Mesenchymal stem cell (in vitro differentiated cells and primary cell): Measurements from ENCODE around the gene WEE2.
A peak's percentile ranks its signal among the peaks of the same experiment; 100 is the strongest.
"Not testable (repeated sequence)": the region's sequence is repeated elsewhere in the genome, so short reads cannot be mapped to it uniquely, and the experiment has no call there.

Experiments
- DNase-seq: peaks from one replicate; pipeline ENCODE4 v3.0.0-alpha.2; 2013
- H2AFZ ChIP-seq: one replicate; pipeline ENCODE4 v1.6.1; 2013; ENCODE audit warnings: low read depth, mild to moderate bottlenecking, control low read depth, inconsistent platforms, low read length, moderate library complexity
- H2AK5ac ChIP-seq: 2 replicates; pipeline ENCODE4 v1.6.1; 2013; ENCODE audit warnings: low read length, moderate library complexity, mild to moderate bottlenecking, inconsistent platforms; ENCODE audit not compliant: severe bottlenecking
- H2BK120ac ChIP-seq: one replicate; pipeline ENCODE4 v1.6.1; 2013; ENCODE audit warnings: low read depth, mild to moderate bottlenecking, inconsistent platforms, low read length, moderate library complexity
- H2BK12ac ChIP-seq, 2 experiments: one replicate each; pipeline ENCODE4 v1.6.1; 2013; ENCODE audit warnings: inconsistent platforms in 2 of 2, low read length in 2 of 2, mild to moderate bottlenecking in 2 of 2, moderate library complexity in 2 of 2, control low read depth in 1 of 2
- H2BK15ac ChIP-seq: one replicate; pipeline ENCODE4 v1.6.1; 2013; ENCODE audit warnings: mild to moderate bottlenecking, low read depth, inconsistent platforms; ENCODE audit not compliant: poor library complexity, severe bottlenecking
- H2BK5ac ChIP-seq: 2 replicates; pipeline ENCODE4 v1.6.1; 2013; ENCODE audit warnings: low read depth, mild to moderate bottlenecking, low read length, control low read depth, inconsistent platforms; ENCODE audit not compliant: poor library complexity, severe bottlenecking
- H3K14ac ChIP-seq, 2 experiments: one replicate each; pipeline ENCODE4 v1.6.1; 2013; ENCODE audit warnings: inconsistent platforms in 2 of 2, low read length in 2 of 2, control low read depth in 1 of 2, mild to moderate bottlenecking in 1 of 2, moderate library complexity in 1 of 2
- H3K18ac ChIP-seq, 2 experiments: one replicate each; pipeline ENCODE4 v1.6.1; 2013; ENCODE audit warnings: inconsistent platforms in 2 of 2, low read length in 2 of 2, control low read depth in 1 of 2, low read depth in 1 of 2, mild to moderate bottlenecking in 1 of 2
- H3K23ac ChIP-seq, 2 experiments: one replicate each; pipeline ENCODE4 v1.6.1; 2013; ENCODE audit warnings: inconsistent platforms in 2 of 2, low read length in 2 of 2, mild to moderate bottlenecking in 2 of 2, moderate library complexity in 2 of 2, control low read depth in 1 of 2
- H3K27ac ChIP-seq: 2 replicates; pipeline ENCODE4 v1.5.1; 2013; ENCODE audit warnings: mild to moderate bottlenecking, moderate library complexity, low read length, control low read depth, inconsistent platforms; ENCODE audit not compliant: poor library complexity, severe bottlenecking
- H3K27me3 ChIP-seq, 2 experiments: 2 replicates each; pipeline versions ENCODE4 v1.6.1 to v1.7.0; 2013; ENCODE audit warnings: low read length in 2 of 2, mild to moderate bottlenecking in 2 of 2, moderate library complexity in 2 of 2, control low read depth in 1 of 2, inconsistent platforms in 1 of 2; ENCODE audit not compliant: control insufficient read depth in 1 of 2, insufficient read depth in 1 of 2
- H3K36me3 ChIP-seq, 2 experiments: 2 replicates each; pipeline versions ENCODE4 v1.6.1 to v1.7.0; 2013; ENCODE audit warnings: low read length in 2 of 2, control low read depth in 1 of 2, inconsistent platforms in 1 of 2, low read depth in 1 of 2, mild to moderate bottlenecking in 1 of 2; ENCODE audit not compliant: insufficient read depth in 2 of 2, control insufficient read depth in 1 of 2
- H3K4ac ChIP-seq, 2 experiments: one replicate each; pipeline ENCODE4 v1.6.1; 2013; ENCODE audit warnings: inconsistent platforms in 2 of 2, low read length in 2 of 2, mild to moderate bottlenecking in 2 of 2, moderate library complexity in 2 of 2, control low read depth in 1 of 2, low read depth in 1 of 2
- H3K4me1 ChIP-seq: 2 replicates; pipeline ENCODE4 v1.6.1; 2013; ENCODE audit warnings: low read depth, low read length, control low read depth; ENCODE audit not compliant: control insufficient read depth, insufficient read depth
- H3K4me2 ChIP-seq: 2 replicates; pipeline ENCODE4 v1.6.1; 2013; ENCODE audit warnings: low read length, mild to moderate bottlenecking, inconsistent platforms; ENCODE audit not compliant: poor library complexity, severe bottlenecking
- H3K4me3 ChIP-seq, 2 experiments: 2 replicates each; pipeline versions ENCODE4 v1.5.1 to v1.7.0; 2013; ENCODE audit warnings: low read length in 2 of 2, mild to moderate bottlenecking in 2 of 2, control low read depth in 1 of 2, low read depth in 1 of 2; ENCODE audit not compliant: insufficient read depth in 1 of 2
- H3K79me1 ChIP-seq: replicated peaks from 2 replicates; pipeline ENCODE4 v1.6.1; 2013; ENCODE audit warnings: mild to moderate bottlenecking, control low read depth, low read length, inconsistent platforms; ENCODE audit not compliant: poor library complexity, severe bottlenecking
- H3K9ac ChIP-seq: 2 replicates; pipeline ENCODE4 v1.7.0; 2013; ENCODE audit warnings: mild to moderate bottlenecking, low read length, moderate library complexity
- H3K9me3 ChIP-seq: 2 replicates; pipeline ENCODE4 v1.7.0; 2013; ENCODE audit warnings: mild to moderate bottlenecking, low read length; ENCODE audit not compliant: control insufficient read depth
- H4K8ac ChIP-seq: one replicate; pipeline ENCODE4 v1.6.1; 2013; ENCODE audit warnings: inconsistent platforms, mild to moderate bottlenecking, low read length, moderate library complexity
- H4K91ac ChIP-seq: one replicate; pipeline ENCODE4 v1.6.1; 2013; ENCODE audit warnings: mild to moderate bottlenecking, low read length, inconsistent platforms
- WGBS: methylation state at CpG from one replicate; pipeline ENCODE4 v1.1.7; 2013; ENCODE audit warnings: mixed read lengths; 5-methylcytosine and 5-hydroxymethylcytosine counted together

Gene WEE2

GRCh38 chr7:141742229-141742628 is 34.1 kb downstream of the WEE2 start:
- Histone ChIP-seq H3K4me3 (no peak overlapping the region), H4K8ac (no peak overlapping the region), H2BK12ac (no peak overlapping the region), H3K36me3 (peaks cover 19 to 78% of the 10 kb centered on the region in 2 experiments), H3K79me1 (peaks cover 20% of the 10 kb centered on the region), H2BK5ac (no peak overlapping the region), H3K27me3 (no peaks in the 10 kb centered on the region), H3K14ac (no peak overlapping the region), H3K4me2 (no peak overlapping the region), H3K9ac (no peak overlapping the region), H2BK15ac (no peak overlapping the region), H3K18ac (no peak overlapping the region), H2AFZ (no peak overlapping the region), H3K23ac (no peak overlapping the region), H4K91ac (no peak overlapping the region), H3K4ac (no peak overlapping the region), H2AK5ac (no peak overlapping the region), H3K9me3 (no peaks in the 10 kb centered on the region), H3K27ac (no peak overlapping the region), H3K4me1 (peaks cover 6% of the 10 kb centered on the region), H2BK120ac (no peak overlapping the region)
- DNase-seq: no peak
- WGBS: no CpG with 5 or more reads among the region's 1 CpG

GRCh38 chr7:141744131-141744530 is 36.0 kb downstream of the WEE2 start:
- H3K4me3 ChIP-seq: no peak overlapping the region
- H3K79me1 ChIP-seq: peaks cover 21% of the 10 kb centered on the region
- H2AFZ ChIP-seq: no peak overlapping the region
- H3K4me2 ChIP-seq: no peak overlapping the region
- H2BK15ac ChIP-seq: no peak overlapping the region
- no peaks in the 10 kb centered on the region for H3K27me3 ChIP-seq
- WGBS: over 99% methylated on average over 2 of the region's 2 CpGs
- peaks cover 24 to 95% of the 10 kb centered on the region in 2 experiments for H3K36me3 ChIP-seq
- no peak overlapping the region for H4K8ac ChIP-seq
- H2BK12ac ChIP-seq: no peak overlapping the region
- no peak overlapping the region for H3K14ac ChIP-seq
- H2BK120ac ChIP-seq: no peak overlapping the region
- H2BK5ac ChIP-seq: no peak overlapping the region
- H3K18ac ChIP-seq: no peak overlapping the region
- H3K23ac ChIP-seq: no peak overlapping the region
- no peak overlapping the region for H3K4ac ChIP-seq
- H3K4me1 ChIP-seq: peaks cover 4% of the 10 kb centered on the region
- no peak overlapping the region for H2AK5ac ChIP-seq
- no peak overlapping the region for H4K91ac ChIP-seq
- DNase-seq: no peak
- H3K9ac ChIP-seq: no peak overlapping the region
- H3K27ac ChIP-seq: no peak overlapping the region
- H3K9me3 ChIP-seq: no peaks in the 10 kb centered on the region

- WGBS: 100% methylated on average over 2 of the region's 2 CpGs
- Histone ChIP-seq H2BK15ac (no peak overlapping the region), H2BK12ac (no peak overlapping the region), H3K79me1 (peaks cover 14% of the 10 kb centered on the region), H2AFZ (no peak overlapping the region), H3K4me3 (no peak overlapping the region), H3K27me3 (no peaks in the 10 kb centered on the region), H2BK120ac (no peak overlapping the region), H4K91ac (no peak overlapping the region), H3K27ac (peak overlapping the region; percentile 39), H2BK5ac (no peak overlapping the region), H3K14ac (no peak overlapping the region), H3K23ac (no peak overlapping the region), H3K36me3 (peaks cover 35 to 97% of the 10 kb centered on the region in 2 experiments), H3K9ac (no peak overlapping the region), H3K18ac (no peak overlapping the region), H4K8ac (no peak overlapping the region), H2AK5ac (no peak overlapping the region), H3K4ac (no peak overlapping the region), H3K9me3 (peaks cover 34% of the 10 kb centered on the region), H3K4me2 (no peak overlapping the region), H3K4me1 (no peaks in the 10 kb centered on the region)
- no peak for DNase-seq
Observed at GRCh38 chr7:141748396-141748795, 40.2 kb downstream of the WEE2 start.

GRCh38 chr7:141751904-141752303 is 43.8 kb downstream of the WEE2 start:
- H3K9ac ChIP-seq, H3K27me3 ChIP-seq: not testable (repeated sequence)
- WGBS: 95% methylated on average over 8 of the region's 10 CpGs

More at GRCh38 chr7:141751904-141752303, 43.8 kb downstream of the WEE2 start:
- H3K4me3 ChIP-seq, H4K91ac ChIP-seq, H2BK12ac ChIP-seq, H2BK15ac ChIP-seq, H3K18ac ChIP-seq, H4K8ac ChIP-seq, H2BK5ac ChIP-seq, H3K27ac ChIP-seq, H3K23ac ChIP-seq, H2AFZ ChIP-seq, H3K4me2 ChIP-seq, H3K14ac ChIP-seq, H3K4me1 ChIP-seq, H2AK5ac ChIP-seq, H2BK120ac ChIP-seq, H3K4ac ChIP-seq: not testable (repeated sequence)
- Histone ChIP-seq H3K9me3 (peaks cover 34% of the 10 kb centered on the region), H3K36me3 (peaks cover 39 to 92% of the 10 kb centered on the region in 2 experiments), H3K79me1 (peaks cover 27% of the 10 kb centered on the region)
- peak; percentile 14 for DNase-seq
